IPS DF 6.9 (cell line): ENCODE measurements around the gene PIP5K1C.

Source experiments
- DNase-seq: peaks from one replicate; pipeline ENCODE4 v3.0.0-alpha.2; 2013; ENCODE audit warnings: low read depth, low spot score
- H3K27ac ChIP-seq: one replicate; pipeline ENCODE4 v1.5.1; 2013; ENCODE audit warnings: low read length, control low read depth
- H3K27me3 ChIP-seq: 2 replicates; pipeline ENCODE4 v1.6.1; 2013; ENCODE audit warnings: mild to moderate bottlenecking, low read length; ENCODE audit not compliant: control insufficient read depth, insufficient read depth
- H3K36me3 ChIP-seq: 2 replicates; pipeline ENCODE4 v1.6.1; 2013; ENCODE audit warnings: low read length; ENCODE audit not compliant: control insufficient read depth, insufficient read depth
- H3K4me1 ChIP-seq: 2 replicates; pipeline ENCODE4 v1.6.1; 2013; ENCODE audit warnings: low read length; ENCODE audit not compliant: control insufficient read depth, insufficient read depth
- H3K4me3 ChIP-seq: 2 replicates; pipeline ENCODE4 v1.5.1; 2013; ENCODE audit warnings: mild to moderate bottlenecking, low read length
- H3K9me3 ChIP-seq: 2 replicates; pipeline ENCODE4 v1.6.1; 2013; ENCODE audit warnings: low read length, inconsistent platforms; ENCODE audit not compliant: control insufficient read depth, insufficient read depth
- WGBS: extraction: QIAGEN DNeasy Blood & Tissue Kit; methylation state at CpG from one replicate; pipeline ENCODE4 v1.1.7; 2013; ENCODE audit warnings: mixed read lengths, missing lambda C conversion rate; ENCODE audit not compliant: insufficient read length, insufficient coverage; 5-methylcytosine and 5-hydroxymethylcytosine counted together

Gene PIP5K1C

DNA sequence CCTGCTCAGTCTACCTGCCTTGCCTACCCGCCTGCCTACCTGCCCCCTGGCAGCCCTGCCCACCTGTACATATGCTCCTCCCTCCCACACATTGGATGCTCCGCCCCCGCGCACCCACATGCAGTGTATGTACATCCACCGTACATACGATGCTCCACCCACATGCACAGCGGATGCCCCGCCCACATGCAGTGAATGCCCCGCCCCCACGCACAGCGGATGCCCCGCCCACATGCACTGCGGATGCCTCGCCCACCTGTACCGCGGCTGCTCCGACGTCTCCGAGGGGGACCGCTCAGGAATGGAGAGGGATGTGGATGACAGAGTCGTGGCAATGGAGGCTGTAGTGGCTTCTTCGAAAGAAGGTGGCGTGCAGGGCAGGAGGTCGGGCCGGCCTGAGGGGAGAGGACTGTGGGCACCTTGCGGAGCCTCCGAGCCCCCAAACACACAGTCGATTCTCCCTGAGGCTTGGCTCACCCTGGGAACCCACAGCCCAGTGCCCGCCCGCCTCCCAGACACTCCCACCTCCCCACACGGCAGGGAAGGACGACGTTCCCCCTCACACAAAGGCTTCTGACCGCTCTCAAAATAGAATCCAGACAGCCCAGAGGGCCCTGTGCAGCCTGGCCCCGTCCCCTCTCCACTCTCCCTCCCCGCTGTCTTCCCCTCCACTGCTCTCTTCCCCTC, 57.1 kb downstream of the PIP5K1C start:
- Histone ChIP-seq H3K36me3 (peaks cover 22% of the 10 kb centered on the region), H3K9me3 (no peaks in the 10 kb centered on the region), H3K27me3 (no peaks in the 10 kb centered on the region), H3K4me3 (no peak overlapping the region), H3K27ac (no peak overlapping the region), H3K4me1 (no peaks in the 10 kb centered on the region)
- no CpG with 5 or more reads among the region's 36 CpGs for WGBS
- DNase-seq: no peak

- WGBS: no CpG with 5 or more reads among the region's 17 CpGs
- Histone ChIP-seq H3K27ac (no peak overlapping the region), H3K27me3 (no peaks in the 10 kb centered on the region), H3K9me3 (no peaks in the 10 kb centered on the region), H3K4me3 (no peak overlapping the region), H3K4me1 (no peaks in the 10 kb centered on the region), H3K36me3 (peaks cover 22% of the 10 kb centered on the region)
- DNase-seq: no peak
Measured at GRCh38 chr19:3642296-3642695, 58.0 kb downstream of the PIP5K1C start.

DNA sequence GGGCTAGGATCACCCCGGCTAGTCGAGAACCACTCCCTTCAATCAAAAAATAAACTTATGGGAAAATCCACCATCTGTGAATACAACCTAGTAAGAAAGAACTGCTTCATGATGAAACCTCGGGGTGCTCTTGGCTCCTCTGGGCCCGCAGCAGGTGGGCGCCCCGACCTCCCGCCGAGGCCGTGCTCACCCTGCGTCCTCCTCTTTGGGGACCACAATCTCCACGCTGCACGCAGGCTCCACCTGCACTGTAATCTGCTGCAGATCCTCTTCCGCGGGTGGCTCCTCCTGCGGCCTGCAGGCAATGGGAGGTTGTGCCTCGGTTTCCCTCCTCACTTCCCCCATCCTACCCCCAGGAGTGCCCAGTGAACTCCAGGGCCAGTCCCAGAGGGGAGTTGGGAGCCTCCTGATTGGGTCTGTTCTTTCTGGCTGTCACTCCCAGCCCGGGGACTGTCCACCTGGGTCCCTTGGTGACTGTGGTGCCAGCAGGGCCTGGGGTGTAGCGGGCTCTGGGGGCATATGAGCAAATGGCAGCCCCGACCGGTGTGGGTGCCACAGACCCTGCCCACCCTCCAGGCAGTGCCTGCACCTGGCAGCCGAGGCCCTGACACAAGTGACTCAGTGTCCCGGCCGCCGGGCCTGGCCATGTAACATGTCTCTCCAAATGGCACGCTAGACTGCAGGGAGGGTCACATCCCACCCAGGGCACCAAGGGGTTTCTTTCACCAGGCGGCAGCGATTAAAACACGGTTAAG, 58.6 kb downstream of the PIP5K1C start:
- no peak for DNase-seq
- Histone ChIP-seq H3K36me3 (peaks cover 26% of the 10 kb centered on the region), H3K27ac (no peak overlapping the region), H3K4me1 (no peaks in the 10 kb centered on the region), H3K9me3 (no peaks in the 10 kb centered on the region), H3K27me3 (no peaks in the 10 kb centered on the region), H3K4me3 (no peak overlapping the region)
- no CpG with 5 or more reads among the region's 28 CpGs for WGBS

GRCh38 chr19:3639479-3639878, 60.8 kb downstream of the PIP5K1C start:
- no peak overlapping the region for H3K27ac ChIP-seq
- WGBS: no CpG with 5 or more reads among the region's 13 CpGs
- H3K27me3 ChIP-seq: no peaks in the 10 kb centered on the region
- DNase-seq: no peak
- no peaks in the 10 kb centered on the region for H3K9me3 ChIP-seq
- H3K4me1 ChIP-seq: no peaks in the 10 kb centered on the region
- H3K4me3 ChIP-seq: no peak overlapping the region
- H3K36me3 ChIP-seq: peaks cover 22% of the 10 kb centered on the region

DNA sequence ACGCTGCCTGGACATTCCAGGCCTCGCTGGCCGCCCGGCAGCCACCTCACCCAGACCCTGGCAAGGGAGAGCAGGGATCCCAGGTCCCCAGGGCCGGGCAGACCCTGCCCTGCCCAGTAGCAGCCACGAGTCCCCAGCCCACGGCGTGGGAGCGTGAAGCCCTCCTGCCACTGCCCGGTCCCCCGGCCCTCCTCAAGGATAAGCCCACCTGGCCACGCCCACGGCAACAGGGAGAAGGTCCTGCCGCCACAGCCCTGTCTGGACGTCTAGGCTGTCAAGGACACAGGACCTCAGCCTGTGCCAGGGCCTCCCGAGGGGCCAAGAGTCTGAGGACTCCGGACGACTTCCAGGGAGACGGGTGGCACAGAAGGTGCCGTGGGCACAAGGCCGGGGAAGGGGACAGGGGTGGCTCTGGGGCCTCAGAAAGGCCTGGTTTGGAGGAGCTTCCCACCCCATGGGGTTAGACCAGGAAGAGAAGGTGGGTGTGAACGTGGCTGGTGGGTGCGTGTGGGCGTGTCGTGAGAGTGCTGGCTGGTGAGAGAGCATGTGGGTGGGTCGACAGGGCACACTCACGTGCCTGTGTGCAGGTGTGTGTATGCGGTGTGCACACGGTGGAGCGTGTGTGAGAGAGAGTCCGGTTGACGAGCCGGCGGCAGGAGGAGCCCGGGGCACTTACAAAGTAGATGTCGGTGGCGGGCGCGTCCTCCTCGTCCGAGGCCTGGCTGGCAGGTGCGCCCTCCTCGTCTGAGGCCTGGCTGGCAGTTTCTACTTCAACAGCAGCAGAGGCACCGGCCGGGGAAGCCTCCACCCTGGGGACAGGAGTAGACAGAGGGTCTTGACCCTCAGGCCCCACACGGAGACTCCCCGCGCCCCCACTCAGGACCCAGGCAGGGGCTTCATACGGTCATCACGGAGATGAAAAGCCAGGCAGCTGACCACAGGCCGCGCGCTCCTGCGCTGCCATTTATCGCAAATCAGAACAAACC, 61.8 kb downstream of the PIP5K1C start:
- WGBS: no CpG with 5 or more reads among the region's 55 CpGs
- no peaks in the 10 kb centered on the region for H3K9me3 ChIP-seq
- no peaks in the 10 kb centered on the region for H3K27me3 ChIP-seq
- no peak for DNase-seq
- no peaks in the 10 kb centered on the region for H3K4me1 ChIP-seq
- H3K27ac ChIP-seq: no peak overlapping the region
- peaks cover 22% of the 10 kb centered on the region for H3K36me3 ChIP-seq
- no peak overlapping the region for H3K4me3 ChIP-seq

DNA sequence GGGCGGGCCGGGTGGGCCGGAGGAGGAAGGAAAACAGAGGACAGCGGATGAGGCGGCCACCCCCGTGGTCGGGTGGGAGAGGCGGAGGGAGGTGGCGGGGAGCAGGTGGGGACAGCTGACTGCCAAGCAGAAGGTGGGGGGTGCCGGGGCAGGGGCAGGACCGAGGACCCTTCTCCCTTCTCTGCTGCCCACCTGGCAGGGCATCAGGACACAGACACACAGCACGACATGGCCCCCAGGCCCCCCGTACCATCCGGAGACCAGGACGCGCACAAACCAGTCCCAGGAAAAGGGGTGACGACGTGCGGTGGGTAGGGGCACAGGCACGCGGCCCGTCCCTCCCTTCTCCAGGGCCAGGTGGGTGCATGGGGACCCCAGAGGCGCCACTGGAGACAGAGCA, 62.6 kb downstream of the PIP5K1C start:
- Histone ChIP-seq H3K36me3 (peaks cover 22% of the 10 kb centered on the region), H3K9me3 (no peaks in the 10 kb centered on the region), H3K27ac (no peak overlapping the region), H3K27me3 (no peaks in the 10 kb centered on the region), H3K4me1 (no peaks in the 10 kb centered on the region), H3K4me3 (no peak overlapping the region)
- DNase-seq: no peak
- no CpG with 5 or more reads among the region's 23 CpGs for WGBS

- H3K27me3 ChIP-seq: no peaks in the 10 kb centered on the region
- WGBS: no CpG with 5 or more reads among the region's 20 CpGs
- no peak overlapping the region for H3K4me3 ChIP-seq
- no peaks in the 10 kb centered on the region for H3K4me1 ChIP-seq
- no peak overlapping the region for H3K27ac ChIP-seq
- H3K9me3 ChIP-seq: no peaks in the 10 kb centered on the region
- no peak for DNase-seq
- H3K36me3 ChIP-seq: peaks cover 22% of the 10 kb centered on the region
Measured at GRCh38 chr19:3636962-3637361, 63.3 kb downstream of the PIP5K1C start.

DNA sequence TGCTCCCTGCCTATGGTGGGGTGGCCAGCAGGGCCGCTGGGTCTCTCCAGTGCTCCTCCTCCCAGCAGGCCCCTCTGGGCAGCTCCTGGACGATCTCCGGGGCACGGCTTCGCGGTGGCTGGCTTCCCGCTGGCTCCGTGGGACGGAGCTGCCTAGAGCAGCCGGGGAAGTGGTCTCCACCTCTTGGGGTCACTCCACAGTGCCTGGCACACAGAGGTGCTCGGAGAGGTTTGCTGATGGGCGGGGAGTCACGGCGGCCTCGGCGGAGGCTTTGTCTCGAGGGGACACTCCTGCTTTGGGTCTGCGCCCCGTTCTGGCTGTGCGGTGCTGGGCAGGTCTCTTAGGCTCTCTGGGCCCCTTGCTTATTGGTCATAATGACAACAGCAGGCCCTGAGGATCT, 63.8 kb downstream of the PIP5K1C start:
- no peak overlapping the region for H3K27ac ChIP-seq
- DNase-seq: no peak
- no peaks in the 10 kb centered on the region for H3K27me3 ChIP-seq
- H3K4me1 ChIP-seq: no peaks in the 10 kb centered on the region
- H3K36me3 ChIP-seq: peaks cover 20% of the 10 kb centered on the region
- no CpG with 5 or more reads among the region's 20 CpGs for WGBS
- H3K4me3 ChIP-seq: no peak overlapping the region
- H3K9me3 ChIP-seq: no peaks in the 10 kb centered on the region

GRCh38 chr19:3634496-3635045, 65.7 kb downstream of the PIP5K1C start:
- H3K4me3 ChIP-seq: no peak overlapping the region
- H3K4me1 ChIP-seq: no peaks in the 10 kb centered on the region
- no peaks in the 10 kb centered on the region for H3K27me3 ChIP-seq
- no CpG with 5 or more reads among the region's 19 CpGs for WGBS
- no peaks in the 10 kb centered on the region for H3K9me3 ChIP-seq
- H3K36me3 ChIP-seq: peaks cover 13% of the 10 kb centered on the region; the same call in 1 of the 2 replicates
- H3K27ac ChIP-seq: no peak overlapping the region
- DNase-seq: no peak

GRCh38 chr19:3633559-3633988, 66.7 kb downstream of the PIP5K1C start:
- Histone ChIP-seq H3K27ac (no peak overlapping the region), H3K36me3 (peaks cover 8% of the 10 kb centered on the region; the same call in 1 of the 2 replicates), H3K4me3 (no peak overlapping the region), H3K4me1 (no peaks in the 10 kb centered on the region), H3K9me3 (no peaks in the 10 kb centered on the region), H3K27me3 (no peaks in the 10 kb centered on the region)
- WGBS: no CpG with 5 or more reads among the region's 22 CpGs
- no peak for DNase-seq
